WERI-Rb-1 (cell line): ENCODE data around the gene CDC26.
"Not testable (repeated sequence)": the region's sequence is repeated elsewhere in the genome, so short reads cannot be mapped to it uniquely, and the experiment has no call there.

Experiments
- DNase-seq: peaks from one replicate; pipeline ENCODE4 v3.0.0-alpha.2; 2020
- H3K27ac ChIP-seq: fragments of 250-450 bp; sonication (Bioruptor Pico); 2 replicates; pipeline ENCODE4 v1.5.1; 2020; ENCODE audit warnings: mild to moderate bottlenecking, moderate library complexity
- H3K27me3 ChIP-seq: fragments of 250-450 bp; sonication (Bioruptor Pico); 2 replicates; pipeline ENCODE4 v1.5.1; 2021; ENCODE audit warnings: mild to moderate bottlenecking, low read depth, moderate library complexity; ENCODE audit not compliant: insufficient read depth, severe bottlenecking
- H3K36me3 ChIP-seq: fragments of 250-450 bp; sonication (Bioruptor Pico); 2 replicates; pipeline ENCODE4 v1.5.1; 2020; ENCODE audit warnings: mild to moderate bottlenecking, moderate library complexity
- H3K4me3 ChIP-seq: 2 replicates; pipeline ENCODE4 v1.5.1; 2011; ENCODE audit warnings: low read depth, mild to moderate bottlenecking, control low read depth, low read length
- H3K9me3 ChIP-seq: fragments of 250-450 bp; sonication (Bioruptor Pico); 2 replicates; pipeline ENCODE4 v1.5.1; 2021; ENCODE audit warnings: mild to moderate bottlenecking, moderate library complexity; ENCODE audit not compliant: severe bottlenecking
- TF ChIP-seq, protein P1 (sequence below): IDR thresholded peaks from 2 replicates; pipeline ENCODE4 v1.5.1; 2011; ENCODE audit warnings: low read depth, mild to moderate bottlenecking, control low read depth, inconsistent platforms, low read length

CDC26 gene

DNA sequence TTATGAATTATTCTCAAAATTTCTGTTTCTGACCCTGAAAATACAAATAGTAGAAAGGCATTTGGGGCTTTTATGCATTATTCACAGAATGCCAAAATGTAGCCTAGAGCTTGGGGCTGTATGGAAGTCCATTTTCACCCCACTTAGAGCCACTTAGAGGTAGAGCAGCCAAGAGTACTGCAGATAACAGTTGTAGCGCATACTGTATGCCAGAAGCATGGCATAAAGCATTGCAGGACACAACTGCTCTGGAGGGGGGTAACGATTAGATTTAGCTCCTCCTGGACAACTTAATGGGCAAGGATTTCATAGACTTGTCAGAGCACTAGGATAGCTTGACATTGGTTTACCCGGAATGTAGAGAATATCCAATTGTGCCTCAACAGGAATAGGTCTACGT, 38.3 kb downstream of the CDC26 start:
- no peaks in the 10 kb centered on the region for H3K27me3 ChIP-seq
- no peaks in the 10 kb centered on the region for H3K36me3 ChIP-seq
- no peak overlapping the region for H3K27ac ChIP-seq
- H3K4me3 ChIP-seq: no peak overlapping the region
- TF ChIP-seq, protein P1, sequence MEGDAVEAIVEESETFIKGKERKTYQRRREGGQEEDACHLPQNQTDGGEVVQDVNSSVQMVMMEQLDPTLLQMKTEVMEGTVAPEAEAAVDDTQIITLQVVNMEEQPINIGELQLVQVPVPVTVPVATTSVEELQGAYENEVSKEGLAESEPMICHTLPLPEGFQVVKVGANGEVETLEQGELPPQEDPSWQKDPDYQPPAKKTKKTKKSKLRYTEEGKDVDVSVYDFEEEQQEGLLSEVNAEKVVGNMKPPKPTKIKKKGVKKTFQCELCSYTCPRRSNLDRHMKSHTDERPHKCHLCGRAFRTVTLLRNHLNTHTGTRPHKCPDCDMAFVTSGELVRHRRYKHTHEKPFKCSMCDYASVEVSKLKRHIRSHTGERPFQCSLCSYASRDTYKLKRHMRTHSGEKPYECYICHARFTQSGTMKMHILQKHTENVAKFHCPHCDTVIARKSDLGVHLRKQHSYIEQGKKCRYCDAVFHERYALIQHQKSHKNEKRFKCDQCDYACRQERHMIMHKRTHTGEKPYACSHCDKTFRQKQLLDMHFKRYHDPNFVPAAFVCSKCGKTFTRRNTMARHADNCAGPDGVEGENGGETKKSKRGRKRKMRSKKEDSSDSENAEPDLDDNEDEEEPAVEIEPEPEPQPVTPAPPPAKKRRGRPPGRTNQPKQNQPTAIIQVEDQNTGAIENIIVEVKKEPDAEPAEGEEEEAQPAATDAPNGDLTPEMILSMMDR: no peak
- DNase-seq: no peak
- no peaks in the 10 kb centered on the region for H3K9me3 ChIP-seq

DNA sequence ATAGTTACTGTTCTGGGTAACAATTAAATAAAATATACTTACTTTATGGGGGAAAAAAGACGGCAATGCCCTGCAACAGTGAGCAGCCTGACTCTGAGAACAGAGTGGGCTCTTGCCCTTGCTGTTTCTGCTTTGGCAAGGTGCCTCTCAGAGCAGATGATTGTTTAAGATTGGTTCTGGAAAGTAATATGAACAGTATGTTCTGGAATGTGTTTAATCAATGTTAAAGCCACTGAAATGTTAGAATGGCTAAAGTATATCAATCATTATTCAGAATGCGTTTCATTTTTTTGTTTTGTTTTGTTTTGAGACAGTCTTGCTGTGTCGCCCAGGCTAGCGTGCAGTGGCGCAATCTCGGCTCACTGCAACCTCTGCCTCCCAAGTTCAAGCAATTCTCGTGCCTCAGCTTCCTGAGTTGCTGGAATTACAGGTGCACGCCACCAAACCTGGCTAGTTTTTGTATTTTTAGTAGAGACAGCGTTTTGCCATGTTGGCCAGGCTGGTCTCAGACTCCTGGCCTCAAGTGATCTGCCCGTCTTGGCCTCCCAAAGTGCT, 39.6 kb downstream of the CDC26 start:
- not testable (repeated sequence) for H3K4me3 ChIP-seq, H3K36me3 ChIP-seq, H3K27ac ChIP-seq, H3K9me3 ChIP-seq, H3K27me3 ChIP-seq, DNase-seq

DNA sequence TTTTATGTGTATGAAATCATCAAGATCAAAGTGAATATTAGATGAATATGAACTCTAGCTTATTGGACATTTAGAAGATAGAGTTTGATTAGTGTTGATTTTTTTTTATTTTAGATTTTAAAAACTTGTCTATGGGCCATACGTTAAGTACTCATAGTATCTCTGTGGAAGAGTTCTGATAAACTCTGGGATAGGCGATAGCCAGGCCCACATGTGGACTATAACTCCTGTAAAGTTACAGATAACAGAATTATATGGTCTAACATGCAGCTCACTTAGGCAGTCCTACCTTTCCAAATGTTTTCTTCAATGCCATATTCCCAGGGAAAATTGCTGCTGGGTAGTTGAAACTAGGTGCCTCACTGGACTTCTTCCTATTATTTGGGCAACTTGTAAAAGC, 43.7 kb downstream of the CDC26 start:
- H3K9me3 ChIP-seq: no peaks in the 10 kb centered on the region
- H3K27me3 ChIP-seq: no peaks in the 10 kb centered on the region
- TF ChIP-seq, protein P1: no peak
- H3K36me3 ChIP-seq: peaks cover 9% of the 10 kb centered on the region
- no peak for DNase-seq
- no peak overlapping the region for H3K4me3 ChIP-seq
- H3K27ac ChIP-seq: no peak overlapping the region

DNA sequence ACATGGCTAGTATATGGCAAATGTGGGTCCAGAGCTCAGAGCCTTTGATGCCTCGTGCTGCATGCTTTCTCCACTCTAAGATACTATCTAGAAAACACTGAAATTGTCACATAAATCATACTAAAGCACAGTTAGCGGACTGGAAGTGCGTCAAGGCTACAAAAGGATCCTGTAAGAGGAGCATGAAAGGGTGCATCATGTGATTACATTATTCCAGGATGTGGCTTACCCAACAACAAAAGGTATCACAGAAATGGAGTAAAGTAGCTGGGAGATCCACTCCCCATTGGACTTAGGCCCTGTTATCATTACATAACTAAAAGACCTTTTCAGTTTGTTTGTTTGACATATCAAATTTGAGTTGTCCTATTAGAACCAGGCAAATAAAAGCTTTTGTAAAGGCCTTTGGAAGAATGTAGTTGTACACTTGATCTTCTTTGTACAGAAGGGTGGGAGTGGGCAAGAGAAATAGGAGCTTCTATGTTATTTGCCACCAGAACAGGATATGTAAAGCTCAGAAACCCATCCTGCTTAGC, 47.2 kb downstream of the CDC26 start:
- no peak for DNase-seq
- Histone ChIP-seq H3K4me3 (no peak overlapping the region), H3K36me3 (peaks cover 18% of the 10 kb centered on the region), H3K27me3 (no peaks in the 10 kb centered on the region), H3K27ac (no peak overlapping the region), H3K9me3 (no peaks in the 10 kb centered on the region)
- TF ChIP-seq, protein P1: no peak

DNA sequence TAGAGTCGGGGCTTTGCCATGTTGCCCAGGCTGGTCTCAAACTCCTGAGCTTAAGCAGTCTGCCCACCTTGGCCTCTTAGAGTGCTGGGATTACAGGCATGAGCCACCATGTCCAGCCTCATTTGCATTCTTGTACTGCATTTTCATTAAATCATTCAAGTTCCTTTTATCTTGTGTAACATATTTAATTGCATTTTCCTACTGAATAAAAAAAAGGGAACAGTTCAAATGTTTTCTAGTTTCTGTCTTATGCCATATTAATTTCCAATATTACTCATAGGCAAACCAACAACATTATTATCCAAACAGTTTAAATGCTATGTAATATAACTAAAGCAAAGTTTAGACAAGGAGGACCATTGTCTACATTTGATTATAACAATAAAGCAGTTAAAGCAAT, 47.9 kb downstream of the CDC26 start:
- Histone ChIP-seq H3K27ac (no peak overlapping the region), H3K36me3 (peaks cover 18% of the 10 kb centered on the region), H3K9me3 (no peaks in the 10 kb centered on the region), H3K27me3 (no peaks in the 10 kb centered on the region), H3K4me3 (no peak overlapping the region)
- TF ChIP-seq, protein P1: no peak
- DNase-seq: no peak

DNA sequence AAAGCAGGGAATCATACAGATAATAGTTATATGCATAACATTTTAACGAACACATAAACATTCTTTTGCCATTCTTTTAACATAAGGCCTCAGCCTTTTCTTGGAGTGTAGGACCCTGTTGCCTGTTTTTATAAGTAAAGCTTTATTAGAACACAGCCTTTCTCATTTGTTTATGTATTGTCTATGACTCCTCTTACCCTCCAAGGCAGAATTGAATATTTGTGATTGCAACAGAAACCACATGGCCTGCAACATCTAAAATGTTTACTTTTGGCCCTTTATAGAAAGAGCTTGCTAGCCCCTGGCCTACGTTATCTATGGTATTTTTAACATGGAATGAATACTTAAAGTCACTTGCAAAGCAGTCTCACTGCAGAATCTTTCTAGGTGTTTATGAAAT, 51.4 kb downstream of the CDC26 start:
- Histone ChIP-seq H3K36me3 (peaks cover 18% of the 10 kb centered on the region), H3K27ac (no peak overlapping the region), H3K4me3 (no peak overlapping the region), H3K27me3 (no peaks in the 10 kb centered on the region), H3K9me3 (no peaks in the 10 kb centered on the region)
- no peak for DNase-seq
- TF ChIP-seq, protein P1: no peak
